Ammon's horn (tissue), 1 donor: ENCODE measurements around the gene BMP5.

ENCODE experiments used
- DNase-seq: peaks from one replicate; pipeline ENCODE4 v3.0.0-alpha.2; 2016; ENCODE audit warnings: low spot score

The BMP5 gene

GRCh38 chr6:55872866-55873265, 2.5 kb downstream of the BMP5 start:
- no peak for DNase-seq

- no peak for DNase-seq
These were observed 5.1 kb downstream of the BMP5 start for GRCh38 chr6:55870181-55870813.

GRCh38 chr6:55869674-55870073, 5.7 kb downstream of the BMP5 start:
- DNase-seq, result no peak

GRCh38 chr6:55868771-55869479, 6.5 kb downstream of the BMP5 start:
- no peak for DNase-seq

GRCh38 chr6:55868176-55868575, 7.2 kb downstream of the BMP5 start:
- no peak for DNase-seq

GRCh38 chr6:55866128-55866527, 9.3 kb downstream of the BMP5 start:
- no peak for DNase-seq

- no peak for DNase-seq
These were observed 22.1 kb downstream of the BMP5 start for GRCh38 chr6:55853008-55854001.

- DNase-seq, result no peak
These were observed 34.0 kb downstream of the BMP5 start for GRCh38 chr6:55841341-55841740.

GRCh38 chr6:55839080-55839479, 36.3 kb downstream of the BMP5 start:
- no peak for DNase-seq

- DNase-seq, result no peak
These were observed 38.4 kb downstream of the BMP5 start for GRCh38 chr6:55836945-55837344.

GRCh38 chr6:55836481-55836880, 38.9 kb downstream of the BMP5 start:
- DNase-seq, result no peak

- no peak for DNase-seq
These were observed 40.2 kb downstream of the BMP5 start for GRCh38 chr6:55835220-55835619.

- no peak for DNase-seq
These were observed 42.1 kb downstream of the BMP5 start for GRCh38 chr6:55833284-55833683.

GRCh38 chr6:55827818-55828522, 47.4 kb downstream of the BMP5 start:
- DNase-seq, result no peak

GRCh38 chr6:55826941-55827340, 48.4 kb downstream of the BMP5 start:
- no peak for DNase-seq

GRCh38 chr6:55825402-55826051, 49.9 kb downstream of the BMP5 start:
- DNase-seq, result no peak

GRCh38 chr6:55822815-55823214, 52.6 kb downstream of the BMP5 start:
- no peak for DNase-seq

GRCh38 chr6:55822005-55822404, 53.4 kb downstream of the BMP5 start:
- DNase-seq, result no peak

- DNase-seq, result no peak
These were observed 54.7 kb downstream of the BMP5 start for GRCh38 chr6:55820696-55821095.

- DNase-seq, result no peak
These were observed 55.6 kb downstream of the BMP5 start for GRCh38 chr6:55819811-55820210.

- no peak for DNase-seq
These were observed 56.9 kb downstream of the BMP5 start for GRCh38 chr6:55818482-55818881.

- DNase-seq, result no peak
These were observed 62.9 kb downstream of the BMP5 start for GRCh38 chr6:55812509-55812908.
